ENCODE measurements around the gene GBX1.

GBX1 gene

DNA sequence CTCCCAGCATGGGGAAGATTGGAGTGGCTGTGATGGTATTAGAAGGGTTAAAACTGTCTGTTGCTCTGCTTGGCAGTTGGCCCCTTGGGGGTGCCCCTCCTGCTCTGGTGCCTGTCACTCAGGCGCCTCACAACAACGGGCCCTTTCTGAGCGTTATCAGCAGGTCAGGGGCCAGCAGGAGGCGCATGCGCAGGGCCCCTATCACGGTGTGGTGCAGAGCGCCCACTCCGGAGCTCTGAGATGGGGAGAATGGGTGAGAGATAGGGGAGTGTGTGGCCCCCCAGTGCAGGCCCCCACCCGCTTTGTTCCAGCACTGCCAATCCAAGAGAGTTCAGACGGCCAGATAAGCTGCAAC is 24.8 kb downstream of the GBX1 start:
- no peak for DNase-seq (ENCODE audit: low read depth)
- no peak overlapping the region for H3K4me3 ChIP-seq (ENCODE audit: low read depth, low read length)

DNA sequence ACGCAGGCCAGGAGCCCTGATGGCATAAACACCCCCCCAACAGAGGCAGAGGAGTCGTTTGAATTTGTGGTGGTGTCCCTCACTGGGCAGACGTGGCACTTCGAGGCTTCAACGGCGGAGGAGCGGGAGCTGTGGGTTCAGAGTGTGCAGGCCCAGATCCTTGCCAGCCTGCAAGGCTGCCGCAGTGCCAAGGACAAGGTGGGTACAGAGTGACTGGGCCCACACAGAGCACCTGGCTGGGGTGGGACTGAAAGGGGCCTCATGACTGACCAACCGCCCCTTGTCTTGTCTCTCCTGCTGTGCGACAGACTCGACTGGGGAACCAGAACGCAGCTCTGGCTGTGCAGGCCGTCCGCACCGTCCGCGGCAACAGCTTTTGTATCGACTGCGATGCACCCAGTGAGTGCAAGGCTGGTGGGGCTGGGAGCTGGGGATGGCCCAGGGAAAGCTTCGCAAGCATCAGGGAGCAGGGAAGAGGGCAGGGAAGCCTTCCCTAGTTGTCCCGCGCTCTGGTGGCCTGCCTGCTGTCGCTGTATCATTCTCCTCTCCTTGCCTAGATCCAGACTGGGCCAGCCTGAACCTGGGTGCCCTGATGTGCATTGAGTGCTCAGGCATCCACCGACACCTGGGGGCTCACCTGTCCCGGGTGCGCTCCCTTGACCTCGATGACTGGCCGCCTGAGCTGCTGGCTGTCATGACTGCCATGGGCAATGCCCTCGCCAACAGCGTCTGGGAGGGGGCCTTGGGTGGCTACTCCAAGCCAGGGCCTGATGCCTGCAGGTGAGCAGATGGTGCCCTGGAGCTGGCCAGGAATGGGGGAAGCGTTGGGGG is 25.4 kb downstream of the GBX1 start:
- no peak overlapping the region for H3K4me3 ChIP-seq (ENCODE audit: low read depth, low read length)
- no peak for DNase-seq (ENCODE audit: low read depth)

DNA sequence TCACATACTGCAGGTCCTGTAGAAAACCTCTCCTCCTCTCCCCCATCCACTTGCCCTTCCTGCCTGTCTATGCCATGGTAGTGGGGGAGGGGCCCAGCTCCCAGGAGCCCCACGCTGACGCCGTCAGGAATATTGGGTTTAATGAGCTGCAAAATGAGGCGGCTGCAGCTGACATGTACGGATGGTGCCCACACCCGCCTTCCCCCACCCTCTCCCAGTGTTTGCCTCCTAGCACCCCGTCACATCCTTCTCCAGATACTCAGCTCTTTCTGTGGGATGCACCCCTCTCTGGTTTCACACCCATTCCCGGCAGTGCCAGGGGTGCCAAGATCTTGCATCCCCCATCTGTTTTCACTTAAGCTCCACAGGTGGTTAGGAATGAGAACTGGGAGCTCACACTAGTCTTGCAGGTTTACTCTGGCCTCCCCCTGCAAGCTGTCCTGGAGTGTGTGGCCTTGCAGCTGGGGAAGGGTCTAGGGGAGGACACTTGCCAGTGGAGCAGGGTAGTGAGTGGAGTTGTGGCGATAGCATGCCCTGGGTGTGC is 26.1 kb downstream of the GBX1 start:
- H3K4me3 ChIP-seq (ENCODE audit: low read depth, low read length) = no peak overlapping the region
- DNase-seq (ENCODE audit: low read depth) = no peak

DNA sequence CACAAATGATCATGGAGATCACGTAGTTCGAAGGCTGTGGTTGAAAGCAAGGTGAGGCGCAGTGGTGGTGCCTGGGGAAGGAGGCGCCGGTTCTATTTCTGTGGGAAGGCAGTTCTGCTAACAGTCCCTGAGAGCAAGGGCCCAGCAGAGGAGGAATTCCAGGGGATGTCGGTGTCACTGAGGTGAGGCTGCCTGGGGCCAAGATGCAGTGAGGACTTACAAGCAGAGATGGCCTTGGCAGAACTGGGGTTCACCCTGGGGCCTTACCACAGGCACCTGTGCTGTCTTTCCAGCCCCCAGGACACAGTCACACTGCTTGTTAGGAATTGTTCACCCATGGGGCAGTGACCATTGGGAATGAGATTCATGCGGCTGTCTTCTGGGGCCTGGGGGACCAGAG is 26.7 kb downstream of the GBX1 start:
- no peak for DNase-seq (ENCODE audit: low read depth)
- H3K4me3 ChIP-seq (ENCODE audit: low read depth, low read length) = no peak overlapping the region

DNA sequence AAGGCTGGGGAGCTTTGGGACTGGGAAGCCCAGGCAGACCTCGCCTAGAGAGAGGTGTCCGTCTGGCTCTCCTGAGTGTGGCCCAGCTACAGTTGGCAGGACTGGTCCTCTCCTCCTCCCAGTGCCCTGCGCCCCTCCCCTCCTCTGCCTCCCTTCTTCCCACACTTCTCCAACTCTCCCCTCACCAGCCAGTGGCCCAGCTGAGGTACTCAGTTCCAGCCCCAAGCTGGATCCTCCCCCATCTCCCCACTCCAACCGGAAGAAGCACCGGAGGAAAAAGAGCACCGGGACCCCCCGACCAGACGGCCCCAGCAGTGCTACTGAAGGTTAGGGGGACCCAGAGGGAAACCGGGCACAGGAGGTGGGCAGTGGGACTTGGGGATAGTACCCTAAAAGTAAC is 27.7 kb downstream of the GBX1 start:
- no peak overlapping the region for H3K4me3 ChIP-seq (ENCODE audit: low read depth, low read length)
- no peak for DNase-seq (ENCODE audit: low read depth)

DNA sequence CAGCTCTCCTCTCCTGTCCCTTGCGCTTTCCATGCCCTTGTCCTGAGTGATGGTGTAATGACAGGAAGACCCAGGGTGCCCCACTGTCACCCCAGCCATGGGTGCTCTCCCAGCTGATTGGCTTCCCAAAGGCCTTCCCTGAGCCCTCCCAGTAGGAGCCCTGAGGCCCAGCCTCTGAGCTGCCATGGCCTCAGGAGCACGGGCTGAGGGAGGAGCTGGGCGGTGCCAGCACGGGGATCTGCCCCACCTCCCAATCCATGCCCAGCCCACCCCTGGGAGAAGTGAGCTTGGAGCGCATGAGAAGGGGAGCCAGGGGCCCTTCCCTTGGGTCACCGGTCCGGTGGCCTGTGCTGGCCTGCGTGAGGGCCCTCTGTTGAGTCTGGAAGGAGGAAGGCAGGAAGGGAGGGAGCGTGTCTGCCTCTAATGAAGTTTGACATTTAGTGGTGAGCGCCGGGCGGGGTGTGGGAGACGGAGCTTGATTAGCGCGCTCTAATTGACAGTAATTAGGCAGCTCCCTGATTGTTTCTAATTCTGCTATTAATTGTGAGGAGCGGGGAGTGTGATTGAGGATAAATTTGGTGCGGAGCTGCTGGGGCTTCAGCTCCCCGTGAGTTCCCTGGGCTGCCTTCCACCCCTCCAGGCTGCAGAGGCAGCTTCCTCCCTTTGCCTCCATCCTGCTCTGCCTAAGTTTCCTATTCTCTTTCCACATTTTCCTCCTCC is 28.3 kb downstream of the GBX1 start:
- no peak for DNase-seq (ENCODE audit: low read depth)
- no peak overlapping the region for H3K4me3 ChIP-seq (ENCODE audit: low read depth, low read length)

DNA sequence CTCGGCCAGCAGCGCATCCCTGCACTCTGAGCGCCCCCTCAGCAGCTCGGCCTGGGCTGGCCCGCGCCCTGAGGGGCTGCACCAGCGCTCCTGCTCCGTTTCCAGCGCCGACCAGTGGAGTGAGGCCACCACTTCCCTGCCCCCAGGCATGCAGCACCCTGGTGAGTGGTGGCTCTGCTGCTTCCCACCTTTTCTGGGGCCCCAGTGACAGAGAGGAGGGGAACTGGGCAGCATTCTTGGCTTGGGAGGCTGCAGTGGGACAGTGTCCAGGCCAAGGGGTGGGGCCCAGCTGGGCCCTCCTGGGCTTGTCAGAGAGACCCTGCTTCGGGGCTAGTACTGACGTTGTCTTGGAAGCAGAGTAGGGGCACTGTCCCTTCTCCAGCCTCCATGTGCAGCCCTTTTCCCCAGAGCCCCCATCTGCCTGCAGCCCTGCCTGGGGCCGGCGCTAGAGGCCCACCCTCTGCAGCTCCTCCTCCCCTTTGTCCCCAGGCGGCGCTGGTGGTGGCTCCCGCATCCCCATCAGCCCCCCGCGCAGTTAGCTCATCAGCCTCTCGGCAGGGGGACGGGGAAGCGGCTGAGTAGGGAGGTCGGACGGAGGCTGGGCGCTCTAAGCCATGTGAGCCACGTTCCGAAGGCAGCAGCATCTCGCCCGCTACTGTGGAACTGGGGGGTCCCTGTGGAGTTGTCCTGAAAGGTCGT is 29.2 kb downstream of the GBX1 start:
- no peak overlapping the region for H3K4me3 ChIP-seq (ENCODE audit: low read depth, low read length)
- no peak for DNase-seq (ENCODE audit: low read depth)

DNA sequence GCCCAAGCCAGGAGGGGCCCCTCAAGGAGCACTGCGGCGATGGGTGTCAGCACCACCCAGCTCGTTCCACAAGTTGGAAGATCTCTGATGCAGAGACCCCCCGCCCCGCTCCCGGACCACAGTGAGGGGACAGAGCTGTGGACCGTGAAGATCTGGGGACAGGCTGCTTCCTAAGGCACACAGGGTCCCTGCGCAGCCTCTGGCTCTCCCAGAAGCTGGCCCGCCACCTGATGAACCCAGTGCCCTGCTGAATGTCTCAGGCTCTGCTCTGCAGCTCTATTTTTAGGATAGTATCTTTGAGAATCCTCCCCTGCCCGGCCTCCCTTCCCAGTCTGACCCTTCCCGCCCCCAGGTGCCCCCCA is 29.7 kb downstream of the GBX1 start:
- H3K4me3 ChIP-seq (ENCODE audit: low read depth, low read length) = no peak overlapping the region
- no peak for DNase-seq (ENCODE audit: low read depth)

DNA sequence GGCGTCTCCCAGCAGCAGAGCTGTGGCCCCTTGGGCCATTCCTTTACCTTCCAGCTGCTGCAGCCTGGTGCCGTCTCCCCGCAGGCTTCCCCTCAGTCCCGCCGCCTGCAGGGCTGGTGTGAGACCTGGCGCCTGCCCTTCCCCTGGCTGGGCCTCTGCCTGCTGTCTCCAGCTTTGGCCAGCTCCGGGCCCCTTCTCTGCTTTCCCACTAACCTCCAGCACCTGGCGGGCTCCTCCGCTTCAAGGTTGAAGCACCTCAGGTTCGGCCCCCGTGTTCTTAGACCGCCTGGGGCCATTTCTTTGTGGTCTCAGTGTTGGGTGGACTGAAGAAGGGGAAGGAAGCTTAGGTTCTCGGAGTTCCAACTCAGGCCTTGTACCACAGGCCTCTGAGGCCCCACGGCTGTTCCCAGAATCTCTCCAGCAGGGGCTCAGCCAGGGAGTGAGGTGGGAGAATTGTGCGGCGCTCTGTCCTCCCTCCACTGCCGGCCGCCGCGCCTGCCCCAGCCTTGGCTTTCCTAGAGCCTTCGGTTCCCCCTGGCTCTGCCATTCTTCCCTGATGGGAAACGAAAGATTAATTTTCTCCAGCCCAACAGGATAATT is 30.3 kb downstream of the GBX1 start:
- no peak overlapping the region for H3K4me3 ChIP-seq (ENCODE audit: low read depth, low read length)
- DNase-seq (ENCODE audit: low read depth) = no peak

DNA sequence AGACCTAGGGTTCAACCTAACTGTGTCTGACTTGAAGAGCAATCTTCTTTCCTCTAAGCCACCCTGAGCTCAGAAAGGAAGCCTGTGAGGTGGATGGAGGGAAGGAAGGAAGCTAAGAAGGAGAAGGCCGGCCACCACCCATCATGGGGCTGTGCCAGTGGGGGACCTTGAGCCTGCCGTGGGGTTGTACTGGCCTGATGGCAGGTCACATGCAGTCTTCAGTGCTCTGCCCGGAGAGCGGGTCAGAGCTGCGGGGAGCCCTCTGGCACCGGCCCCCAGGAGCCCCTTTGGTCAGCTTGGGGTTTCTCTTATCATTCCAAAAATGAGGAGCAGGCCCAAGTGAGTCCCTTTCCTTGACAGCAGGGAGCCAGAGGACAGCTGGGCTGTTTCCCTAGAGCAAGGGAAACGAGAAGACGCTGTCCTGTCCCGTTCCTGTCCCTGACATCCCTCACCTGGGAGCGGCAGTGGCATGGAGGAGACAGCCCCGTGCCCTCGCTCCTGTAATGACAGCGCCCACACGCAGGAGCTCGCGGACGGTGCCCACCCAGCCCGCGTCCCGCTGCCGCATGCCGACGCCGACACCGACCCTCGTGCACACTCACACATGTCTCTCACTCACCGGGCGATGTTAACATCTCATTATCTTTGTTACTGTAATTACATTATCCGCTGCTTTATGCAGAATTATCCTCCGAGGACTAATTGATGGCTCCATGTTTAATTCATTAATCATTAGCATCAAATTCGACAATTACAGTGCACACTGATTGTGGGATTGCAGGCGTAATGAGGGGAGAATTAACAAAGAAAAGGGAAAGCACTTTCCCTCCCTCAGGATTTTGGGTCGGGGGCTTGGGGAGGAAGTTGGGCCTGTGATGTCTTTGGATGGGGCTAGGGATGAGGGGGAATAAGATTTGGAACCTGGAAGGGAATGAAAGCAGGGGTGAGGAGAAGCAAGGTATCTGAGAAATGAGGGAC is 31.3 kb downstream of the GBX1 start:
- no peak overlapping the region for H3K4me3 ChIP-seq (ENCODE audit: low read depth, low read length)

DNA sequence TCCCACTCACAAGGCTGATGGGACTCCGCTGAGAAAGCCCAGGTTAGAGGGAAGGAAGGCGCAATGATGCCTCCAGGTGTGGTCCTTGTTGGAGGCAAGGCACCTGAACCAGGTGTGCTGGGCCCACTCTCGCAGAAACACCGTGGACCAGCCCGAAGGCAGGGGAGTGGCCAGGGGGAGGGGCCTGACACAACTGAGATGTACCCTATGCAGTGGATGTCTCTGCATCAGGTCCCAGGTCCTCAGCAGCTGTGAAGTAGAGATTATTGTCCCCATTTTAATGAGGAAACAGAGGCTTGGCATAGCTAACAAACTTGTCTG is 32.0 kb downstream of the GBX1 start:
- DNase-seq (ENCODE audit: low read depth) = no peak

More for the DNA sequence above, 31.3 kb downstream of the GBX1 start:
- no peak for DNase-seq (ENCODE audit: low read depth)

DNA sequence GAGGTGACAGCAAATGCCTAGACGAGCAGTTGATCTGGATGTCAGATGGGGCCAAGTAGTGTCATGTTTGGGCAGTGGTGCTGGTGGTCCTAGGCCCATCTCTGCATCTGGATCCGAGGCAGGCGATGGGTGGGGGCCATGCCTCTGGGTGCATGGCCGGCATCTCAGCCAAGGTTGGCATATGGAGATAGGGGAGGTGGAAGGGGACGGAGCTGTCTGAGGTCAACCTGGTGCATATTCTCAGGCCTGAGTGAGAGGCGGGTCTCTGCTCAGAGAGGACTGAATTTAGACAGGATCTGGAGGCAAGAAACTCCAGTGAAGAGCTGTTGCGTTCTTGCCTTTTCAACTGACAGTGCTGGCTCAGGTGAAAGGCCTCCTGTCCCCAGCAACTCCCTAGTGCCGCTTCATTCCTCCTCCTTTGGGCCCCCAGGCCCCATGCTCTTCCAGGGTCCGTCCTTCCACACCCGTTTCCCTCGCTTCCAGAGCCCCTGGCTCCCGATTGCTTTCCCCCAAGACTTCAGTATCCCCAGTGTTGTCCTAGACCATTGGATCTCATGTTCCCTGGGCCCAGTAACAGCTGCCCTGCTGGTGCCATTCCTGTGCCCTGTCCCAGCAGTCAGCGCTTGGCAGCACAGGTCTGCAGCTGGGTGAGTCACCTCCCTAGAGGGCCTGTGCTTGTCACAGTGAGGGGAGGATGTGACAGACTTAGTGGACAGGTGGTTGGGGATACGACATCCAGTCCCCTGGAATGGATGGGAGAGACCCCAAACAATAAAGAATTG is 32.6 kb downstream of the GBX1 start:
- DNase-seq (ENCODE audit: low read depth) = no peak
- no peak overlapping the region for H3K4me3 ChIP-seq (ENCODE audit: low read depth, low read length)

More for the DNA sequence above, 32.0 kb downstream of the GBX1 start:
- H3K4me3 ChIP-seq (ENCODE audit: low read depth, low read length) = no peak overlapping the region

DNA sequence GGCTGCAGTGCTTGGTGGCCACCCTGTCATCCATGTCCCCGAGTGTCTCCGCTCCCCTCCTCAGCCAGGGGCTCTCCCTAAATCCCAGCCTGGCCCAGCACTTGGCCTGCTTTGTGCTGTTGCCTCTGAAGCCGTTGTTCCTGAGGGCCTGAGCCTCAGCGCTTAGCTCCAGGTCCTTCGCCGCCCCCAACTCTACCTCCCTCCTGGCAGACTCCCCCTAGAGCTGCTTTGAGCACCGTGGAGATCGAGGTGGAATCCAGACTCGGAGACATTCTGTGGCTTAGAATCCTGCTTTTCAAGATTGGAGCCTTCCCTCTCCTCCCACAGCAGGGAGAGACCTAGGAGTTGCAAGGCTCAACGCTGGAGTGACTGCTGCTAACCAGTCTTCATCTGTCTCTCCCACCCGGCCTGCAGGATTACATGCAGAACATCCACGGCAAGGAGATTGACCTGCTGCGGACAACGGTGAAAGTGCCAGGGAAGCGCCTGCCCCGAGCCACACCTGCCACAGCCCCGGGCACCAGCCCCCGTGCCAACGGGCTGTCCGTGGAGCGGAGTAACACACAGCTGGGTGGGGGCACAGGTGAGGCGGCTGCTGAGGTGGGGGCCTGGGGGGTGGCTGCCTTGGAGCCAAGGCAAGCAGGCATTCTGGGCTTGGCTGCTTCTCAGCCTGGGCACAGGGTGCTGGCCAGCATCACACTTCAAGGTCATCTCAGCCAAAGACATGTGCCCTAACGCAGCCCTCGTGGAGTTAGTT is 33.3 kb downstream of the GBX1 start:
- H3K4me3 ChIP-seq (ENCODE audit: low read depth, low read length) = no peak overlapping the region
- DNase-seq (ENCODE audit: low read depth) = no peak

DNA sequence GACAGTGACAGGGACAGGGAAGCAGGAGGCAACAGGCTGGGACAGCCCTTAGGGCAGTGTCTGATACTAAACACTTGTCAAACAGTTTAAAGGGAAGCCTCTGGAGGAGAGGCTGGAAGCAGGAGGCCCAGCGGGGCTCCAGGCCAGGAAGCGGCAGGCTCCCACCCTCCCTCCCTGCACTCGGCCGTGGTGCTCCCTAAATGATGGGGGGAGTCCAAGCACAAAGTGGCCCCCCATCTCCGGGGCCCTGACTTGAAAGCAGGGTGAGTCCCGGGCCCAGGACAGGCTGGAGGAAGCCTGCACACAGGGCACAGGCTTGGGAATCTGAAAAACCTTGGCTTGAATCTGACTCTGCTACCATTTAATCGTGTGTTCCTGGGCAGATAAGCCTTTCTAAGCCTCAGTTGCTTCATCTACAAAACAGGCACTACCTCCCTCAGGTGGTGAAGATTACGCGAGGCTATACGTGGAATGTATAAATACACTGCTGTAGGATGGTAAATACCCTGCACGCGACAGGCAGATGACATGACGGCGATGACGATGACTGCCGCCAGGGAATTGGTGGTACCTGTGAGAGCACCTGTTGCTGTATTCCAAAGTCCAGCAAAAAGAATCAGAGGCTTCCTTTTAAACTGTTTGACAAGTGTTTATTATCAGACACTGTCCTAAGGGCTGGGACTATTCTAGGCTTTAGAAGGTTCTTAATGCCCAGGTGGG is 34.1 kb downstream of the GBX1 start:
- H3K4me3 ChIP-seq (ENCODE audit: low read depth, low read length) = no peak overlapping the region
- DNase-seq (ENCODE audit: low read depth) = no peak

DNA sequence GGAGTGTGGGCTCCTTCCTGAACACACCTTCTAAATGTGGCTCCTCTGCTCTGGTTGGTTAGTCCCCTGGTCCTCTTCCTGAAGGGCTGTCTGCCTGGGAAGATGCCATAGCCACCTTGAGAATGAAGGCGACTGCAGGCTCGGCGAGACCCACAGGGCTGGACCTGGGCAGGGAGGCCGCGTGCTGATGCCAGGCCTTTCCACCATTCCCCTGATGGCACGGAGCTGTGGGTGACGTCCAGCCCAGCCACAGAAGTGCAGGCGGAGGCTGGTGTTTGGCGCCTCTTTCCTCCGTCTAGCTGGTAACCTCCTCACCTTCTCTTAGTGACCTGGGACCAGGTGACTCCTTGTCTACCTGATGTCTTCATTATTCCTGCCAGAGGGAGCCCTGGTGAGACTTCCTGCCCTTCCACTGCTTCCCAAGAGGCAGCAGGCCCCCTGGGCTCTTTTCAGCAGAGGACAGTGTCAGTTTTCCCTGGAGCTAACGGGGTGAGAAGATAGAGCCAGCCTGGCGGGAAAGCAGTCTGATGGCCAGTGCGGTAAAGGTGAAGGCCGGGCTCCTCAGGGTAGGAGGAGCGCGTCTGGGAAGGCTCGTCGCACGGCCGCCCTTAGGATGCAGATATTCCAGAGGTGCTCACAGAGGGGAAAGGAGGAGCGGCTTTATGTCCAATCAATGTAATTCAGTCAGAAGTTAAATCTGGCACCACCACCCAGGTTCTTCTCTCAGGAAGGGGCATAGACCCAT is 34.9 kb downstream of the GBX1 start:
- no peak for DNase-seq (ENCODE audit: low read depth)
- H3K4me3 ChIP-seq (ENCODE audit: low read depth, low read length) = no peak overlapping the region

DNA sequence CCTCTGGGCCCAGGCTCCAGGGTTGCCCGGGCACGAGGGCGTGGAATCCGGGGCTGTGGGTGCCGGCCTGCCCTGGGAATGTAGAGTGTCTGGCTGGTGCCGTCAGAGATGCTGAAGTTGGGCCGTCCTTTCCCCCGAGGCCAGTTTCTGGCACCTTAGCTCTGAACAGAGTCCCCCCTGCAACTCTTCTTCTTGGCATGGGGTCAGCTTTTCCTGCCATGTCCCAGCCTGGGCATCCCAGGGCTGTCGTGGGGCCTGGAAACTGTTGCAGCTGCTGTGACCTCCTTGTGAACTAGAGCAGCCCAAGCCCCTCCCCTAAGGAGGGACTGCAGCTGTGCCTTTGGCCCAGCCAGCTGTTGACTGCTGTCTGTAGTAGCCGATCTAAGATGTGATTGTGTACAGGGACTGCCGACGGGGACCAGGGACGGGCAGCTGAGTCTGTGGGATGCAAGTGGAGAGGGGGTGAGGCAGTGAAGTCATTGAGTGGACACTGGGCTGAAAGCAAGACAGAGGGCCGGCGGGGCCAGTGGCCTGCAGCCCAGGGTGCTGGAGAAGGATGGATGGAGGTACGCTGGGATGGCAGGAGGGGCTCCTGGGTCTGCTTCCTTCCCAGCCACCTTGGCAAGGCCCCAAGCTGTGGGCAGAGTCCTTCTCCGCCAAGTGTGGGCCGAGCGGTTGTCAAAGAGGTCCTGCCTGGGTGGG is 35.8 kb downstream of the GBX1 start:
- DNase-seq (ENCODE audit: low read depth) = peak; percentile 31

More for the DNA sequence above, 35.8 kb downstream of the GBX1 start:
- H3K4me3 ChIP-seq (ENCODE audit: low read depth, low read length) = no peak overlapping the region

Measured in skeletal muscle cell (primary cell).